HG03520 (cell line): ENCODE measurements around the gene NPFFR1.
"Not testable (repeated sequence)": the region's sequence is repeated elsewhere in the genome, so short reads cannot be mapped to it uniquely, and the experiment has no call there.

Source experiments
- ATAC-seq: cut with Tn5 transposase; IDR thresholded peaks from one replicate; pipeline ENCODE4 v1.9.1; 2021; ENCODE audit warnings: mild to moderate bottlenecking, moderate library complexity; ENCODE audit not compliant: unreplicated experiment

NPFFR1 gene

GRCh38 chr10:70258216-70258615, 25.6 kb downstream of the NPFFR1 start:
- no peak for ATAC-seq

DNA sequence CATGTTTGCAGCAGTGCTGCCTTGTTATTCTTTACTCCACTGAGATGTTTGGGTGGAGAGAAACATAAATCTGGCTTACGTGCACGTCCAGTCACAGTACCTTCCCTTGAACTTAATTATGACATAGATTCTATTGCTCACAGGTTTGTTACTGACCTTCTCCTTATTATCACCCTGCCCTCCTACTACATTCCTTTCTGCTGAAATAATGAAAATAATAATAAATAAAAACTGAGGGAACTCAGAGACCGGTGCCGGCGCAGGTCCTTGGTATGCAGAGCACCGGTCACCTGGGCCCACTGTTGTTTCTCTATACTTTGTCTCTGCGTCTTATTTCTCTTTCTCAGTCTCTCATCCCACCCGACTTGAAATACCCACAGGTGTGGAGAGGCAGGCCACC, 26.0 kb downstream of the NPFFR1 start:
- ATAC-seq = not testable (repeated sequence)

DNA sequence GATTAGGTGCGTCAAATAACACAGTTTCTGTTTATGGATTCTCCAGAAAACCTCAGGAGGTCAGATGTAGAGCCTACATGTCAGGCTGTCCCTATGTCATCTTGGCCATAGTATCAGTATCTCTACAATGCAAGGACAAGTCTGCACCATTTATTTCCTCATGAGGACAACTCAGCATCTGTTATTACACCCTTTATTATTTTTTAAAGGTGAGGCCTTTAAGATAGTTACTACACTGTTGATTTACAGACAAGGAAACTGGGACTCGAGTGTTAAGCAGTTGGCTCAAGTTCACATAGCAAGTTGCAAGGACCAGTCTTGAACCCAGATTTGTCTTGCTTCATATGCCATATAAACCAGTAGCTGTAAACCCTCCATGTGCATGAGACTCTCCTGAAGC, 27.3 kb downstream of the NPFFR1 start:
- no peak for ATAC-seq

DNA sequence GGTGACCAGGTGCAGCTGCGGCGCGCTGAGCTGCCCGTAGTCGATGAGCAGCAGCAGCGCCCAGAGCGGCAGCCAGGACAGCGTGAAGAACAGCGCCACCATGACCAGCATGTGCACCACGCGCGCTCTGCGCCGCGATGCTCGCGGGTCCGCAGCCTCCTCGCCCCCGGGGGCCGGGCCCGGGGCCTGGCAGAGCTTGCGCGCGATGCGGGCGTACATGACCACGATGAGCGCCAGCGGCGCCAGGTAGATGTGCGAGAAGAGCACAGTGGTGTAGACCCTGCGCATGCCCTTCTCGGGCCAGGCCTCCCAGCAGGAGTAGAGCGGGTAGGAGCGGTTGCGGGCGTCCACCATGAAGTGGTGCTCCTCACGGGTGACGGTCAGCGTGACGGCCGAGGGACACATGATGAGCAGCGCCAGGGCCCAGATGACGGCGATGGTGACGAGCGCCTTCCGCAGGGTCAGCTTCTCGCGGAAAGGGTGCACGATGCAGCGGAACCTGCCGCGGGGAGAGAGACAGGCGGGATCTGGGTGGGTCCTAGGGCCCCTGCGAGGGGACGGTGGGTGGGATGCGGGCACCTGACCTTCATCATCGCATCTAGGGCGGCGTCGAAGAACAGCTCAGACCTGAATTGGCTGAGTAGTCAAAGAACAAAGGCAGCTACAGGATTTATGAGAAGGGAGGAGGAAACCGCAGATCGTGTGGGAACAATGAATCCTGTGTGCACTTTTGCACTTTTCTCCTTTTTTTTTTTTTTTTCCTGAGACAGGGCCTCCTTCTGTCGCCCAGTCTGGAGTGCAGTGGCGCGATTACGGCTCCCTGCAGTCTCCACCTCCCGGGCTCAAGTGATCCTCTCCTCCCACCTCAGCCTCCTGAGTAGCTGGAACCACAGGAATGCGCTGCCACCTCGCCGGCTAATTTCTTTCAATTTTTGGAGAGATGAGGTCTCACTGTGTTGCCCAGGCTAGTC, 28.2 kb downstream of the NPFFR1 start:
- no peak for ATAC-seq

- ATAC-seq = no peak
Measured at GRCh38 chr10:70254778-70255328, 29.0 kb downstream of the NPFFR1 start.

- no peak for ATAC-seq
Measured at GRCh38 chr10:70253878-70254765, 29.7 kb downstream of the NPFFR1 start.

GRCh38 chr10:70250961-70251680, 32.7 kb downstream of the NPFFR1 start:
- no peak for ATAC-seq

DNA sequence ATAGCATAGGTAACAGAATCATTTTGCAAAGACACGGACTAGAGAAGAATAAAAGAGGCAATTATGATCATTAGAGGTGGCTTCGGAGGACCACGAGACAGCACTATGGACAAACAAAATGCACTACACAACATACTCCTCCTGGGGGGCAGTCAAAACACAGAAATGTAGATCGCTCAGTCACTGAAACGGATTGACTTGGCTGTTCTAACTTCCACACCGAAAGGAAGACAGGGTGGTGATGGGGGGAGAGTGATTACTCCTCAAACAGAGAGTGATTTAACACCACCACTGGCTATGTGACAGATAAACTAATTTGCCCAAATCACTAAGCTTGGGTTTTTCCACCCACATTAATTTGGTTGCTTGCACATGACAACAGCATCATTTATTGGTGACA, 36.4 kb downstream of the NPFFR1 start:
- ATAC-seq = no peak

DNA sequence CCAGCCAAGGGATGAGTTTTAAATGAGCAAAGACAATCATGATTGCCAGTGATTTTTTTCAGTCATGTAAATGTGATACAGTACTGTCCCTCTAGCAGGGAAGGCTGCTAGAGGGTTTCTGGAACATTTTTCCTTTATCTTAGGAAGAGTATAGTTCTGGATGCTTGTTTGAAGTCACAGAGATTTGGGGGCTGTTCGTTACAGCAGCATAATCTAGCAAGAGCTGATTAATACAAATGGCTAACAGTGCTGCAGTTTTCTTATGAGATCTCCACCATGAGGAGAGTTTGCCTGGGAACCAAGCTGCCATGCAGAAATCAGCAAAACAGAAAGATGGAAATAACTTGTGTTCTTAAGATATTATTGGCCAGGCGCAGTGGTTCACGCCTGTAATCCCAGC, 42.7 kb downstream of the NPFFR1 start:
- no peak for ATAC-seq

DNA sequence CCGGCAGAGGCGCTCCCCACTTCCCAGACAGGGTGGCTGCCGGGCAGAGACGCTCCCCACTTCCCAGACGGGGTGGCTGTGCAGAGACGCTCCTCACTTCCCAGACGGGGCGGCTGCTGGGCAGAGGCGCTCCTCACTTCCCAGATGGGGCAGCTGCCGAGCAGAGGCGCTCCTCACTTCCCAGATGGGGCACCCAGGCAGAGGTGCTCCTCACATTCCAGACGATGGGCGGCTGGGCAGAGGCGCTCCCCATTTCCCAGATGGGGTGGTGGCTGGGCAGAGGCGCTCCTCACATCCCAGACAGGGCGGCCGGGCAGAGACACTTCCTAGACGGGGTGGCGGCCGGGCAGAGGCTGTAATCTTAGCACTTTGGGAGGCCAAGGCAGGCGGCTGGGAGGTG, 43.8 kb downstream of the NPFFR1 start:
- ATAC-seq = not testable (repeated sequence)

DNA sequence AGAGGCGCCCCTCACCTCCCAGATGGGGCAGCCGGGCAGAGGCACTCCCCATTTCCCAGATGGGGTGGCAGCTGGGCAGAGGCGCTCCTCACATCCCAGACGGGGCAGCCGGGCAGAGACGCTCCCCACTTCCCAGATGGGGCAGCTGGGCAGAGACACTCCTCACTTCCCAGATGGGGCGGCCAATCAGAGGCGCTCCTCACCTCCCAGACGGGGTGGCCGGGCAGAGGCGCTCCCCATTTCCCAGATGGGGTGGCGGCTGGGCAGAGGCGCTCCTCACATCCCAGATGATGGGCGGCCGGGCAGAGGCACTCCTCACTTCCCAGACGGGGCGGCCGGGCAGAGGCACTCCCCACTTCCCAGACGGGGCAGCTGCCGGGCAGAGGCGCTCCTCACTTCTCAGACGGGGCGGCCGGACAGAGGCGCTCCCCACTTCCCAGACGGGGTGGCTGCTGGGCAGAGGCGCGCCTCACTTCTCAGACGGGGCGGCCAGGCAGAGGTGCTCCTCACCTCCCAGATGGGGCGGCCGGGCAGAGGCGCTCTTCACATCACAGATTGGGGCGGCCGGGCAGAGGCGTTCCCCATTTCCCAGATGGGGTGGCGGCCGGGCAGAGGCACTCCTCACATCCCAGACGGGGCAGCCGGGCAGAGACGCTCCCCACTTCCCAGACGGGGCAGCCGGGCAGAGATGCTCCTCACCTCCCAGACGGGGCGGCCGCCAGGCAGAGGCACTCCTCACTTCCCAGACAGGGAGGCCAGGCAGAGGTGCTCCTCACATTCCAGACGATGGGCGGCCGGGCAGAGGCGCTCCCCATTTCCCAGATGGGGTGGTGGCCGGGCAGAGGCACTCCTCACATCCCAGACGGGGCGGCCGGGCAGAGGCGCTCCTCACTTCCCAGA, 44.5 kb downstream of the NPFFR1 start:
- ATAC-seq = not testable (repeated sequence)

DNA sequence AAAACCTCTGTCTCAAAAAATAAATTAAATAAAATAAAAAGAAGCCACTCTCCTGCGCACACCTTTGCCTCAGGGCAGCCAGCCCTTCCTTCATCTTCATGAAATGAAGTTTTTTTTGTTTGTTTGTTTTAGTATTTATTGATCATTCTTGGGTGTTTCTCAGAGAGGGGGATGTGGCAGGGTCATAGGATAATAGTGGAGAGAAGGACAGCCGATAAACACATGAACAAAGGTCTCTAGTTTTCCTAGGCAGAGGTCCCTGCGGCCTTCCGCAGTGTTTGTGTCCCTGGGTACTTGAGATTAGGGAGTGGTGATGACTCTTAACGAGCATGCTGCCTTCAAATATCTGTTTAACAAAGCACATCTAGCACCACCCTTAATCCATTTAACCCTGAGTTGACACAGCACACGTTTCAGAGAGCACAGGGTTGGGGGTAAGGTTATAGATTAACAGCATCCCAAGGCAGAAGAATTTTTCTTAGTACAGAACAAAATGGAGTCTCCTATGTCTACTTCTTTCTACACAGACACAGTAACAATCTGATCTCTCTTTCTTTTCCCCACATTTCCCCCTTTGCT, 45.8 kb downstream of the NPFFR1 start:
- not testable (repeated sequence) for ATAC-seq

DNA sequence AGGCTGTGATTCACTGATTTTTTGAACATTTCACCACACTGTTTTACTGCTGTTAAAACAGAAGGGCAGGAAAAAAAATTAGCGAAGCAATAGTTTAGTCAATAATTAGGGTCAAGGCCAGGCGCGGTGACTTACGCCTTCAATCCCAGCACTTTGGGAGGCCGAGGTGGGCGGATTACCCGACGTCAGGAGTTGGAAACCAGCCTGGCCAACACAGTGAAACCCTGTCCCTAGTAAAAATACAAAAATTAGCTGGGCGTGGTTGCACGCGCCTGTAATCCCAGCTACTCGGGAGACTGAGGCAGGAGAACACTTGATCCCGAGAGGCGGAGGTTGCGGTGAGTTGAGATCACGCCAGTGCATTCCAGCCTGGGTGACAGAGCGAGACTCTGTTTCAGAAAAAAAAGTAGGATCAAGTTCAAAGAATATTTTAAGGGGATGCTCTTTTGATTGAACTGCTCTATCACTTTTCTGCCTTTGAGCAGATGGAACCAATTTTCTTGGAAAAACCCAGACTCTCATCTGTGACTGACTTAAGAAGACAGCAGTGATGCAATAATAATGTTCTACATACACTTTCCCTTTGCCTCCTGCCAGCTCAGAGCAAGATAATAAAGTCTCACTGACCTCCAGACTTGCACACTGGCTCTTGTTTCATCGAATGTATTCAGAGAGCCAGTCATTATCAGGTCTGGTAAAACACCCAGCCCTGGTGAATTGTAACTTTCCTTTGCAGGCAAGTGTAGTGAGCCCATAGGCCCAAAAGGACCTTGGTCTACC, 48.9 kb downstream of the NPFFR1 start:
- no peak for ATAC-seq

GRCh38 chr10:70233939-70234300, 49.9 kb downstream of the NPFFR1 start:
- ATAC-seq = no peak

DNA sequence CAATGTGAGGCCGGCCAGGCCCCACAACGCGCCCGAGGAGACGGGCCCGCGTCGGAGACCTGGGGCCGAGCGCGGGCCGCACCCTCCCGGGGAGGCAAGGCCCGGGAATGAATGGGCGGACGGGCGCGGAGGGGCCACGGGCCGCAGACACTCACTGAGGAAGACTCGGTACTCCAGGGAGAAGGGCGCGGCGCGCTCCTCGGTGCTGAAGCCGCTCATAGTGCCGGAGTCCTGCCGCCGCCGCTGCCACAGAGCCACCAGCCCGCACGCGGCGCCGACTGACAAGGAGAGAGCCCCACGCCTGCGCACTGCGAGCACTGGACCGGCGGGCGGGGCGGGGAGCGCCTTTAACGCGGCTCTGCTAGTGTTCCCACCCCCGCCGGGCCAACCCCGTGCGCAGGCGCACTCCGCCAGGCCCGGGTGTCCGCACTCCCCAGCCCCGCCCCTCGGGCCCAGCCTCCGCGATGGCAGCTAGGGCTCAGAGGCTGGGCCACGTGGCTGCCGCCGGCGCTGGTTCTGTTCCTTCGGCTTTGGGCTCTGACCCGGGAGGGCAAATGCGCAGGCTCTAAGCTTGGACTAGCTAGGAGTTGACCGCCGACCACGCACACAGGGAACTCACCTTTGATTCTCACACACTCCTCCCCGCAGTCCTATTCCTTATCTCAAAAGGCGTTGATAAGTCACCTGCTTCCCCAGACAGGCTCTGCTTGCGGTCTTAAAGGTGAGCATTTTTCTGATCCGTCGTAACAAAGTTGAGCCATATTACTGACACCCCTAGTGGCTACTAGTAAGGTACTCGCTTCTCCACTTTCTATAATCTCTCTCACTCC, 50.5 kb downstream of the NPFFR1 start, which contains the start of gene PPA1:
TSS of gene PPA1 (minus strand) at position 321 of the 830 bp plus-strand sequence. CDS start at position 219, 102 bp downstream.
- ATAC-seq = peak; percentile 77

- no peak for ATAC-seq
Measured at GRCh38 chr10:70232859-70233108, 51.0 kb downstream of the NPFFR1 start.

GRCh38 chr10:70232155-70232858, 51.5 kb downstream of the NPFFR1 start:
- no peak for ATAC-seq
